ENCODE results near the gene FPGS. TPM values are rescaled to one million over a fixed set of nuclear protein-coding genes. Genes with fewer than 3 reads are reported as not detected.

The FPGS gene
- total and polyA plus RNA-seq, 8 donors: 29.1 to 235 (median 70.4) TPM

DNA sequence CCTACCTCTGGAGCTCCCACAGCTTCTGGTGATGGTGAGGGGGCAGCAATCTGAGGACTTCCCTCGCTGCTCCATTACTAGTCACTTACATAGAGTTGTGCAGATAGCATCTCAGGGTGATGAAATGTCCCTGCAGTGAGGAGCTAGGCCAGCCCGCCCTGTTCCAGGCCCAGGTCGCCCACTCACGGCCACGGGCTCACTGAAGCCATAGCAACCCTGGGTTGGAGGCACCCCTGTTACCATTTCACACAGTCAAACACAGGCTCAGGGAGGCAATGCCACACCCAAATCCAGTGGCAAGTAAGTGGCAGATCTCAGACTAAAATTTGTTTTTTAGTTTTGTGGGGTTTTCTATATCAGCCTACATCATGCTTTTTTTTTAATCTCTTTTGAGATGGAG lies 43.8 kb upstream of the FPGS start:
- Histone ChIP-seq H3K4me3 (no peak overlapping the region), H3K36me3 (peaks cover 0 to 4% (median 0%) of the 10 kb centered on the region in 4 donors), H3K27me3 (peaks cover 8 to 59% (median 17%) of the 10 kb centered on the region in 3 donors), H3K9me3 (no peaks in the 10 kb centered on the region), H3K27ac (no peak overlapping the region), H3K4me1 (peaks cover 10 to 29% (median 22%) of the 10 kb centered on the region in 4 donors)
- no peak for TF ChIP-seq POLR2A (IDR thresholded peaks at IDR 0.05)
- TF ChIP-seq EP300 (IDR thresholded peaks at IDR 0.05): no peak
- no peak for TF ChIP-seq POLR2AphosphoS5 (IDR thresholded peaks at IDR 0.05)
- TF ChIP-seq, protein P1, sequence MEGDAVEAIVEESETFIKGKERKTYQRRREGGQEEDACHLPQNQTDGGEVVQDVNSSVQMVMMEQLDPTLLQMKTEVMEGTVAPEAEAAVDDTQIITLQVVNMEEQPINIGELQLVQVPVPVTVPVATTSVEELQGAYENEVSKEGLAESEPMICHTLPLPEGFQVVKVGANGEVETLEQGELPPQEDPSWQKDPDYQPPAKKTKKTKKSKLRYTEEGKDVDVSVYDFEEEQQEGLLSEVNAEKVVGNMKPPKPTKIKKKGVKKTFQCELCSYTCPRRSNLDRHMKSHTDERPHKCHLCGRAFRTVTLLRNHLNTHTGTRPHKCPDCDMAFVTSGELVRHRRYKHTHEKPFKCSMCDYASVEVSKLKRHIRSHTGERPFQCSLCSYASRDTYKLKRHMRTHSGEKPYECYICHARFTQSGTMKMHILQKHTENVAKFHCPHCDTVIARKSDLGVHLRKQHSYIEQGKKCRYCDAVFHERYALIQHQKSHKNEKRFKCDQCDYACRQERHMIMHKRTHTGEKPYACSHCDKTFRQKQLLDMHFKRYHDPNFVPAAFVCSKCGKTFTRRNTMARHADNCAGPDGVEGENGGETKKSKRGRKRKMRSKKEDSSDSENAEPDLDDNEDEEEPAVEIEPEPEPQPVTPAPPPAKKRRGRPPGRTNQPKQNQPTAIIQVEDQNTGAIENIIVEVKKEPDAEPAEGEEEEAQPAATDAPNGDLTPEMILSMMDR (IDR thresholded peaks at IDR 0.05): no peak
- no peak for DNase-seq
- intact Hi-C loops (cut with DNase I; ENCODE audit: low total_unique reads): no loop called here
- WGBS, 5 donors: 75 to 88% (median 80%) methylated on average over 5 of the region's 5 CpGs

DNA sequence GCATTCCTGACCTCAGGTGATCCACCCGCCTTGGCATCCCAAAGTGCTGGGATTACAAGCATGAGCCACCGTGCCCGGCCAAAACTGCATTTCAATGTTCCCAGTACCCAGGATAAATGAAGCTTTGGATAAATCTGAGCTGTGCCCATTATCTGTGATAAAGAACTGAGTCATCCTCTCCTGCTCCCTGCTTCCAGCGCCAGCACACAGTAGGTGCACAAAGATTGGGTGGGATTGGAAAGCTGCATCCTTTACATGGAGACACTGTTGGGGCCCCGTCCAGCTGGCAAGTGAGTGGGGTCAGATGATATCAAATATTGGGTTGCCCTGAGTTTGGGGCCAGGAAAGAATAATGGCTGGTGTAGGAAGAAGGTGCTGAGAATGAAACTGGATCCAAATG lies 41.6 kb upstream of the FPGS start:
- intact Hi-C loops (cut with DNase I; ENCODE audit: low total_unique reads): no loop called here
- H3K27me3 ChIP-seq: peaks cover 0 to 48% (median 0%) of the 10 kb centered on the region in 3 donors
- no peaks in the 10 kb centered on the region for H3K36me3 ChIP-seq
- no peak overlapping the region for H3K4me3 ChIP-seq
- no peaks in the 10 kb centered on the region for H3K9me3 ChIP-seq
- TF ChIP-seq, protein P1 (IDR thresholded peaks at IDR 0.05): no peak
- TF ChIP-seq EP300 (IDR thresholded peaks at IDR 0.05): no peak
- TF ChIP-seq POLR2AphosphoS5 (IDR thresholded peaks at IDR 0.05): no peak
- TF ChIP-seq POLR2A (IDR thresholded peaks at IDR 0.05): no peak
- H3K27ac ChIP-seq: peak overlapping the region; percentile 16 to 68 (median 60)
- 54 to 78% (median 76%) methylated on average over 2 to 5 of the region's 5 CpGs for WGBS, 5 donors
- H3K4me1 ChIP-seq: peaks cover 0 to 13% (median 10%) of the 10 kb centered on the region in 4 donors
- DNase-seq: no peak

DNA sequence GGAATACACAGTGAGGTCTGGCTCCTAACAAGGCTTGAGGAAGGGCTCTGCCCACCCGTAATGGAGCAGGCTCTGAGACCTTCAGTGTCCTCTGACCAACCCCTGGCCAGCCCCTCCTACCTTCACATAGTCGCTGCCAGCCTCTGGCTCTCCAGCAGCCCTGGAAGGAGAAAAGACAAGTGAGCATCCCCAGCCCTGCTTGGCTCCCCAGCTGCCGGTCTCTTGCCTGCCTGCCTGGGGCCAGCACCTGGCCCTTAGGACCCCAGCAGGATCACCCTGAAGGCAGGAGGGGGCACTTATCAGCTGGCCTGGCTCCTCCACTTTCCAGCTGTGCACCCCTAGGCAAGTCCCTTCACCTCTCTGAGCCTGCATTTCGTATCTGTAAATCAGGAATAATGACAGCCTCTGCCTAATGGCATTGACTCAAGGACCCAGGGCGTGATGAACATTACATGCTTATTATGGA lies 41.2 kb upstream of the FPGS start:
- peak overlapping the region in 4 of 5 donors; percentile 42 to 68 (median 62) for H3K27ac ChIP-seq
- peak overlapping the region in 1 of 4 donors; percentile 10 for H3K4me3 ChIP-seq
- H3K36me3 ChIP-seq: no peaks in the 10 kb centered on the region
- 45 to 53% (median 51%) methylated on average over 2 to 5 of the region's 5 CpGs for WGBS, 5 donors
- no peak for DNase-seq
- peaks cover 0 to 46% (median 0%) of the 10 kb centered on the region in 3 donors for H3K27me3 ChIP-seq
- H3K9me3 ChIP-seq: no peaks in the 10 kb centered on the region
- TF ChIP-seq POLR2A (IDR thresholded peaks at IDR 0.05): no peak
- TF ChIP-seq, protein P1 (IDR thresholded peaks at IDR 0.05): no peak
- TF ChIP-seq POLR2AphosphoS5 (IDR thresholded peaks at IDR 0.05): no peak
- no peak for TF ChIP-seq EP300 (IDR thresholded peaks at IDR 0.05)
- H3K4me1 ChIP-seq: peaks cover 0 to 14% (median 11%) of the 10 kb centered on the region in 4 donors
- intact Hi-C loops (cut with DNase I; ENCODE audit: low total_unique reads): no loop called here

DNA sequence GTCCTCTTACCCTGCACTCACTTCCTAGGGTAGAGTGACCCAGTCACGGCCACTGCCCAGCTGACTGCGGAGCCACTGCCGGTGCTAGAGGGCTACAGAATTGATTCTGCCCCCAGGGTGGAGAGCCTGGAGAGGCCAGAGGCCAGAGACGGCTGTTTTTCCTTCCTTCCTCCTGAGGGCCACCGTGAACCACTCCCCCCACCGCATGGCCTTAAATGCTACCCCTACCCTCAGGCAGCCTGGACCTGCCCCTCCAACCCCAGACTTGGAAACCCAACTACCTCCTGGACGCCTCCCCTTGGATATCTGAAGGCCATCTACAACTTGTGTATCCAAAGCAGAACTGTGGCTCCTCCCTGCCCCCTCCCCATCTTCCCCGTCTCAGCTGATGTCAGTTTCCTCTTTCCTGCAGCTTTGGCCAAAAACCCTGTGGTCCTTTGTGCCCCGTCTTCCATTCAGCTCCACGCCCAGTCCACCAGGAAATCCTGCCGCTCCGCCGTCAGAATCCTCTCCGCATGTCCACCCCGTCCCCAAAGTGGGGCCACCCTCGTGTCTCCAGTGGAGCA lies 40.5 kb upstream of the FPGS start:
- Histone ChIP-seq H3K4me3 (peak overlapping the region in 1 of 4 donors; percentile 10), H3K27me3 (peaks cover 0 to 40% (median 0%) of the 10 kb centered on the region in 3 donors), H3K9me3 (no peaks in the 10 kb centered on the region), H3K4me1 (peaks cover 0 to 21% (median 14%) of the 10 kb centered on the region in 4 donors), H3K27ac (peak overlapping the region in 4 of 5 donors; percentile 42 to 68 (median 62)), H3K36me3 (no peaks in the 10 kb centered on the region)
- peak in 1 of 2 donors; percentile 59 for DNase-seq
- intact Hi-C loops (cut with DNase I; ENCODE audit: low total_unique reads): no loop called here
- WGBS, 5 donors: 40 to 48% (median 42%) methylated on average over 16 of the region's 16 CpGs
- TF ChIP-seq POLR2A (IDR thresholded peaks at IDR 0.05) (no peak), POLR2AphosphoS5 (IDR thresholded peaks at IDR 0.05) (no peak), EP300 (IDR thresholded peaks at IDR 0.05) (no peak)
- TF ChIP-seq, protein P1 (IDR thresholded peaks at IDR 0.05): no peak

All from stomach (tissue), 9 donors.